DND-41 (cell line): ENCODE data around the gene XRCC3.

ENCODE experiments used
- ATAC-seq: fragments of 200-7000 bp; cut with Tn5 transposase; 3 replicates; pipeline ENCODE4 v1.9.1; 2021; ENCODE audit warnings: low read depth; ENCODE audit not compliant: insufficient read depth
- DNase-seq: peaks from one replicate; pipeline ENCODE4 v3.0.0-alpha.2; 2020
- H2AFZ ChIP-seq: 2 replicates; pipeline ENCODE4 v1.6.0; 2012; ENCODE audit warnings: low read depth, low read length
- H3K27ac ChIP-seq: 2 replicates; pipeline ENCODE4 v1.5.1; 2012; ENCODE audit warnings: low read length, inconsistent platforms
- H3K27me3 ChIP-seq: fragments of 200-600 bp; sonication (generic); 2 replicates; pipeline ENCODE4 v1.6.0; 2012; ENCODE audit warnings: low read length, mild to moderate bottlenecking, inconsistent platforms; ENCODE audit not compliant: insufficient read depth, poor library complexity
- H3K36me3 ChIP-seq: 2 replicates; pipeline ENCODE4 v1.5.1; 2012; ENCODE audit warnings: low read length, inconsistent platforms; ENCODE audit not compliant: insufficient read depth
- H3K4me1 ChIP-seq: 2 replicates; pipeline ENCODE4 v1.5.1; 2012; ENCODE audit warnings: mild to moderate bottlenecking, low read length; ENCODE audit not compliant: insufficient read depth
- H3K4me2 ChIP-seq: 2 replicates; pipeline ENCODE4 v1.6.0; 2012; ENCODE audit warnings: mild to moderate bottlenecking, moderate library complexity, low read length, inconsistent platforms; ENCODE audit not compliant: insufficient read depth
- H3K4me3 ChIP-seq, 2 experiments: fragments of 200-600 bp in 1 of 2; shearing (Covaris generic) in 1 of 2; 2 replicates each; pipeline ENCODE4 v1.5.1; 2012 to 2016; ENCODE audit warnings: inconsistent platforms in 2 of 2, low read length in 2 of 2, mild to moderate bottlenecking in 2 of 2, low read depth in 1 of 2, moderate library complexity in 1 of 2
- H3K79me2 ChIP-seq: 2 replicates; pipeline ENCODE4 v1.6.0; 2012; ENCODE audit warnings: low read length, inconsistent platforms; ENCODE audit not compliant: insufficient read depth
- H3K9ac ChIP-seq: 2 replicates; pipeline ENCODE4 v1.6.0; 2012; ENCODE audit warnings: low read depth, mild to moderate bottlenecking, inconsistent platforms, low read length, moderate library complexity
- H3K9me3 ChIP-seq: 2 replicates; pipeline ENCODE4 v1.5.1; 2012; ENCODE audit warnings: low read length, moderate library complexity, mild to moderate bottlenecking, inconsistent platforms; ENCODE audit not compliant: insufficient read depth, severe bottlenecking
- H4K20me1 ChIP-seq: 2 replicates; pipeline ENCODE4 v1.6.0; 2012; ENCODE audit warnings: low read length; ENCODE audit not compliant: insufficient read depth
- EZH2 ChIP-seq: IDR thresholded peaks from 3 replicates; pipeline ENCODE4 v1.6.1; 2012; ENCODE audit warnings: borderline replicate concordance, low read depth, mild to moderate bottlenecking, moderate library complexity, low read length, inconsistent platforms; ENCODE audit not compliant: severe bottlenecking
- TF ChIP-seq, protein P1 (sequence below): IDR thresholded peaks from 2 replicates; pipeline ENCODE4 v1.5.1; 2012; ENCODE audit warnings: borderline replicate concordance, low read length, moderate library complexity, mild to moderate bottlenecking; ENCODE audit not compliant: poor library complexity, severe bottlenecking; ENCODE audit errors: extremely low read depth

The XRCC3 gene

GRCh38 chr14:103727313-103727980, 12.2 kb upstream of the XRCC3 start:
- Histone ChIP-seq H3K4me2 (no peak overlapping the region), H3K4me3 (no peak overlapping the region), H4K20me1 (peaks cover 27% of the 10 kb centered on the region), H3K9me3 (no peaks in the 10 kb centered on the region), H3K4me1 (no peaks in the 10 kb centered on the region), H3K9ac (no peak overlapping the region), H2AFZ (no peak overlapping the region), H3K36me3 (peaks cover 54% of the 10 kb centered on the region), H3K79me2 (peaks cover 37% of the 10 kb centered on the region), H3K27me3 (no peaks in the 10 kb centered on the region), H3K27ac (no peak overlapping the region)
- no peak for TF ChIP-seq EZH2
- TF ChIP-seq, protein P1, sequence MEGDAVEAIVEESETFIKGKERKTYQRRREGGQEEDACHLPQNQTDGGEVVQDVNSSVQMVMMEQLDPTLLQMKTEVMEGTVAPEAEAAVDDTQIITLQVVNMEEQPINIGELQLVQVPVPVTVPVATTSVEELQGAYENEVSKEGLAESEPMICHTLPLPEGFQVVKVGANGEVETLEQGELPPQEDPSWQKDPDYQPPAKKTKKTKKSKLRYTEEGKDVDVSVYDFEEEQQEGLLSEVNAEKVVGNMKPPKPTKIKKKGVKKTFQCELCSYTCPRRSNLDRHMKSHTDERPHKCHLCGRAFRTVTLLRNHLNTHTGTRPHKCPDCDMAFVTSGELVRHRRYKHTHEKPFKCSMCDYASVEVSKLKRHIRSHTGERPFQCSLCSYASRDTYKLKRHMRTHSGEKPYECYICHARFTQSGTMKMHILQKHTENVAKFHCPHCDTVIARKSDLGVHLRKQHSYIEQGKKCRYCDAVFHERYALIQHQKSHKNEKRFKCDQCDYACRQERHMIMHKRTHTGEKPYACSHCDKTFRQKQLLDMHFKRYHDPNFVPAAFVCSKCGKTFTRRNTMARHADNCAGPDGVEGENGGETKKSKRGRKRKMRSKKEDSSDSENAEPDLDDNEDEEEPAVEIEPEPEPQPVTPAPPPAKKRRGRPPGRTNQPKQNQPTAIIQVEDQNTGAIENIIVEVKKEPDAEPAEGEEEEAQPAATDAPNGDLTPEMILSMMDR: no peak
- no peak for ATAC-seq
- DNase-seq: no peak

GRCh38 chr14:103726474-103726873, 11.2 kb upstream of the XRCC3 start:
- ATAC-seq (no peak), DNase-seq (no peak)
- Histone ChIP-seq H3K4me1 (no peaks in the 10 kb centered on the region), H3K4me3 (no peak overlapping the region), H3K36me3 (peaks cover 45% of the 10 kb centered on the region), H3K4me2 (no peak overlapping the region), H3K79me2 (peaks cover 44% of the 10 kb centered on the region), H3K27me3 (no peaks in the 10 kb centered on the region), H3K27ac (no peak overlapping the region), H3K9ac (no peak overlapping the region), H2AFZ (no peak overlapping the region), H4K20me1 (peaks cover 28% of the 10 kb centered on the region), H3K9me3 (no peaks in the 10 kb centered on the region)
- TF ChIP-seq EZH2: no peak
- TF ChIP-seq, protein P1: no peak

GRCh38 chr14:103725739-103726395, 10.6 kb upstream of the XRCC3 start:
- peaks cover 34% of the 10 kb centered on the region for H4K20me1 ChIP-seq
- H3K4me1 ChIP-seq: no peaks in the 10 kb centered on the region
- no peak overlapping the region for H3K4me2 ChIP-seq
- H3K36me3 ChIP-seq: peaks cover 52% of the 10 kb centered on the region
- no peak overlapping the region for H2AFZ ChIP-seq
- peaks cover 50% of the 10 kb centered on the region for H3K79me2 ChIP-seq
- no peak overlapping the region for H3K4me3 ChIP-seq
- no peak overlapping the region for H3K9ac ChIP-seq
- no peaks in the 10 kb centered on the region for H3K9me3 ChIP-seq
- no peak for DNase-seq
- ATAC-seq: no peak
- H3K27me3 ChIP-seq: no peaks in the 10 kb centered on the region
- no peak overlapping the region for H3K27ac ChIP-seq
- TF ChIP-seq, protein P1: no peak
- no peak for TF ChIP-seq EZH2
